Measurements from ENCODE around the gene SUOX.
A peak's percentile ranks its signal among the peaks of the same experiment; 100 is the strongest.

Gene SUOX

GRCh38 chr12:56007564-56008559 is 10.8 kb downstream of the SUOX start:
- DNase-seq (ENCODE audit: low read depth): no peak
- peak overlapping the region; percentile 59 for H3K4me3 ChIP-seq (ENCODE audit: low read depth, low read length)
- no peak for TF ChIP-seq CTCF (IDR thresholded peaks at IDR 0.05; ENCODE audit: low read depth, low read length, missing control alignments)
- in situ Hi-C loops (cut with HindIII; ENCODE audit: low sequenced_read_pairs): no loop called here

- H3K4me3 ChIP-seq (ENCODE audit: low read depth, low read length): no peak overlapping the region
- no peak for DNase-seq (ENCODE audit: low read depth)
- in situ Hi-C loops (cut with HindIII; ENCODE audit: low sequenced_read_pairs): no loop called here
- TF ChIP-seq CTCF (IDR thresholded peaks at IDR 0.05; ENCODE audit: low read depth, low read length, missing control alignments): no peak
These were observed 13.1 kb downstream of the SUOX start for GRCh38 chr12:56010111-56010570.

- TF ChIP-seq CTCF (IDR thresholded peaks at IDR 0.05; ENCODE audit: low read depth, low read length, missing control alignments): no peak
- DNase-seq (ENCODE audit: low read depth): no peak
- no peak overlapping the region for H3K4me3 ChIP-seq (ENCODE audit: low read depth, low read length)
- in situ Hi-C loops (cut with HindIII; ENCODE audit: low sequenced_read_pairs): no loop called here
These were observed 14.5 kb downstream of the SUOX start for GRCh38 chr12:56011509-56012090.

GRCh38 chr12:56013482-56013881 is 16.4 kb downstream of the SUOX start:
- DNase-seq (ENCODE audit: low read depth): no peak
- in situ Hi-C loops (cut with HindIII; ENCODE audit: low sequenced_read_pairs): no loop called here
- H3K4me3 ChIP-seq (ENCODE audit: low read depth, low read length): no peak overlapping the region
- TF ChIP-seq CTCF (IDR thresholded peaks at IDR 0.05; ENCODE audit: low read depth, low read length, missing control alignments): no peak

- DNase-seq (ENCODE audit: low read depth): no peak
- H3K4me3 ChIP-seq (ENCODE audit: low read depth, low read length): no peak overlapping the region
- in situ Hi-C loops (cut with HindIII; ENCODE audit: low sequenced_read_pairs): no loop called here
- no peak for TF ChIP-seq CTCF (IDR thresholded peaks at IDR 0.05; ENCODE audit: low read depth, low read length, missing control alignments)
These were observed 17.1 kb downstream of the SUOX start for GRCh38 chr12:56014205-56014604.

- in situ Hi-C loops (cut with HindIII; ENCODE audit: low sequenced_read_pairs): no loop called here
- no peak overlapping the region for H3K4me3 ChIP-seq (ENCODE audit: low read depth, low read length)
- no peak for DNase-seq (ENCODE audit: low read depth)
- no peak for TF ChIP-seq CTCF (IDR thresholded peaks at IDR 0.05; ENCODE audit: low read depth, low read length, missing control alignments)
These were observed 20.1 kb downstream of the SUOX start for GRCh38 chr12:56017181-56017580.

Measured in astrocyte of the cerebellum (primary cell).